ENCODE data around the gene HSPA8.

HSPA8 gene

DNA sequence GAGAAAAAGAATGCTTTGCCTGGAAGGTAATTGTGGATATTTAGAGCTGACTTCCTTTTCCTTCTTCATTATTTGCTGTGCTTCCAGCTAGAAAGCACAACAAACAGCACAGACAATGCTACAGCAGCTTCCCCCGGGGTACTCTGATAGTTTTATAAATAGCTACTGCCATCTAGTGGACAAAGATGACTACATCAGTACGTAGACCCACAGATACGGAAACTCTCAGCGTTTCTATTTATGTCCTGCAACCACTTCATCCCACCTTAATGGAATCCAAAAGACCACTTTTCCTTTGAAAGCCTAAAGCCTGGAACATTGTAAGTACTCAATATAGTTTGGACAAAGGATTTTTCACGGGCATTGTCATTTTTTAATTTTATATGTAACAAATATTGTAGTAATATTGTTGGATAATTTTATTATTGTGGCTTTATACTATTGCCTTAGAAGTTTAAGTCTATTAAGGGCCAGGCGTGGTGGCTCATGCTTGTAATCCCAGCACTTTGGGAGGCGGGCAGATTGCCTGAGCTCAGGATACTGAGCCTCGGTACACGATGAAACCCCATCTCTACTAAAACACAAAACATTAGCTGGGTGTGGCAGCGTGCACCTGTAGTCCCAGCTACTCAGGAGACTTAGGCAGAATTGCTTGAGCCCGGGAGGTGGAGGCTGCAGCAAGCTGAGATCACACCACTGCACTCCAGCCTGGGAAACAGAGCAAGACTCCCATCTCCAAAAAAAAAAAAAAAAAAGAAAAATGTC lies 7.5 kb downstream of the HSPA8 start:
- peaks cover 13% of the 10 kb centered on the region for H3K4me1 ChIP-seq (ENCODE audit: control insufficient read depth, insufficient read depth, low read length)
- no peaks in the 10 kb centered on the region for H3K27me3 ChIP-seq (ENCODE audit: control insufficient read depth, insufficient read depth, low read length)
- no peak overlapping the region for H3K4me3 ChIP-seq (ENCODE audit: low read length)
- H3K27ac ChIP-seq (ENCODE audit: low read depth, low read length) = no peak overlapping the region
- peaks cover 42% of the 10 kb centered on the region for H3K36me3 ChIP-seq (ENCODE audit: control insufficient read depth, insufficient read depth, low read length)
- no peak overlapping the region for H3K9ac ChIP-seq (ENCODE audit: low read length)

GRCh38 chr11:123052901-123053721 lies 8.8 kb downstream of the HSPA8 start:
- Histone ChIP-seq H3K27ac (ENCODE audit: low read depth, low read length) (no peak overlapping the region), H3K9ac (ENCODE audit: low read length) (no peak overlapping the region), H3K36me3 (ENCODE audit: control insufficient read depth, insufficient read depth, low read length) (peaks cover 30% of the 10 kb centered on the region)

GRCh38 chr11:123051634-123052033 lies 10.3 kb downstream of the HSPA8 start:
- Histone ChIP-seq H3K36me3 (ENCODE audit: control insufficient read depth, insufficient read depth, low read length) (peaks cover 17% of the 10 kb centered on the region), H3K4me1 (ENCODE audit: control insufficient read depth, insufficient read depth, low read length) (no peaks in the 10 kb centered on the region), H3K9ac (ENCODE audit: low read length) (no peak overlapping the region), H3K27ac (ENCODE audit: low read depth, low read length) (no peak overlapping the region), H3K27me3 (ENCODE audit: control insufficient read depth, insufficient read depth, low read length) (no peaks in the 10 kb centered on the region), H3K4me3 (ENCODE audit: low read length) (no peak overlapping the region)

More at GRCh38 chr11:123052901-123053721, 8.8 kb downstream of the HSPA8 start:
- H3K4me1 ChIP-seq (ENCODE audit: control insufficient read depth, insufficient read depth, low read length) = peaks cover 7% of the 10 kb centered on the region
- H3K27me3 ChIP-seq (ENCODE audit: control insufficient read depth, insufficient read depth, low read length) = no peaks in the 10 kb centered on the region
- no peak overlapping the region for H3K4me3 ChIP-seq (ENCODE audit: low read length)

GRCh38 chr11:123051146-123051545 lies 10.8 kb downstream of the HSPA8 start:
- Histone ChIP-seq H3K4me1 (ENCODE audit: control insufficient read depth, insufficient read depth, low read length) (no peaks in the 10 kb centered on the region), H3K27me3 (ENCODE audit: control insufficient read depth, insufficient read depth, low read length) (no peaks in the 10 kb centered on the region), H3K9ac (ENCODE audit: low read length) (no peak overlapping the region), H3K4me3 (ENCODE audit: low read length) (no peak overlapping the region), H3K27ac (ENCODE audit: low read depth, low read length) (no peak overlapping the region), H3K36me3 (ENCODE audit: control insufficient read depth, insufficient read depth, low read length) (peaks cover 12% of the 10 kb centered on the region)

GRCh38 chr11:123047947-123048293 lies 14.0 kb downstream of the HSPA8 start:
- H3K4me1 ChIP-seq (ENCODE audit: control insufficient read depth, insufficient read depth, low read length) = no peaks in the 10 kb centered on the region
- no peaks in the 10 kb centered on the region for H3K27me3 ChIP-seq (ENCODE audit: control insufficient read depth, insufficient read depth, low read length)
- H3K9ac ChIP-seq (ENCODE audit: low read length) = no peak overlapping the region
- no peak overlapping the region for H3K4me3 ChIP-seq (ENCODE audit: low read length)
- no peaks in the 10 kb centered on the region for H3K36me3 ChIP-seq (ENCODE audit: control insufficient read depth, insufficient read depth, low read length)
- H3K27ac ChIP-seq (ENCODE audit: low read depth, low read length) = no peak overlapping the region

DNA sequence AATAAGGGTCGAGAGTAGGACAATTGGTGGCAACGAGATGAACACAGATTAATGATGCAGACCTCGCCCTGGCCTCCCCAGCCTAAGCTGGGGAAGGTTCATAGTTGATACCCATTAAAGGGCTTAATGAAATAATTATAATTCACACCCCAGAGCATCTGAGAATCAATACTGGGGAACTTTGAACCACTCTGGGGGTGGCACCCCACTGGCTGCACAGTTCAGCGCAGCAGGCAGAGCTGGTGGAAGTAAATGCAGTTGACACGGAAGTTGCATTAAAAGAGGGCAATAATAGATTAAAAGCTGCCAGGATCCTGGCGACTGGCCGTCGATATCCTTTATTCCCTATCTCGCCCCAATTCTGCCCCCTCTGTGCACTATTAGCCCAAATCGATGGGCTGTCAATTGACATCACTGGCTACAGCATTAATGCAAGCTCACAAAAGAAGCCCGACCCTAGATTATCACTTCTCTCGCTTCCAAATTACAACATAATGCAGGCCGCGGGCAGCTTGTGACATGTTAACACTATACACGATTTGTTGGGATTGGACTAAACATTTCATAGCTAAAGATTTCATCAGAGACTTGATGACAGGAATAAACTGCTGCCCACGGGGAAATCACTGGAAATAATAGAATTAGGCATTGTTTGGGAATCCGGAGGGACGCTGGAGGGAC lies 14.5 kb downstream of the HSPA8 start:
- H3K9ac ChIP-seq (ENCODE audit: low read length) = no peak overlapping the region
- H3K4me1 ChIP-seq (ENCODE audit: control insufficient read depth, insufficient read depth, low read length) = no peaks in the 10 kb centered on the region
- no peaks in the 10 kb centered on the region for H3K36me3 ChIP-seq (ENCODE audit: control insufficient read depth, insufficient read depth, low read length)
- H3K27ac ChIP-seq (ENCODE audit: low read depth, low read length) = no peak overlapping the region
- no peaks in the 10 kb centered on the region for H3K27me3 ChIP-seq (ENCODE audit: control insufficient read depth, insufficient read depth, low read length)
- no peak overlapping the region for H3K4me3 ChIP-seq (ENCODE audit: low read length)

DNA sequence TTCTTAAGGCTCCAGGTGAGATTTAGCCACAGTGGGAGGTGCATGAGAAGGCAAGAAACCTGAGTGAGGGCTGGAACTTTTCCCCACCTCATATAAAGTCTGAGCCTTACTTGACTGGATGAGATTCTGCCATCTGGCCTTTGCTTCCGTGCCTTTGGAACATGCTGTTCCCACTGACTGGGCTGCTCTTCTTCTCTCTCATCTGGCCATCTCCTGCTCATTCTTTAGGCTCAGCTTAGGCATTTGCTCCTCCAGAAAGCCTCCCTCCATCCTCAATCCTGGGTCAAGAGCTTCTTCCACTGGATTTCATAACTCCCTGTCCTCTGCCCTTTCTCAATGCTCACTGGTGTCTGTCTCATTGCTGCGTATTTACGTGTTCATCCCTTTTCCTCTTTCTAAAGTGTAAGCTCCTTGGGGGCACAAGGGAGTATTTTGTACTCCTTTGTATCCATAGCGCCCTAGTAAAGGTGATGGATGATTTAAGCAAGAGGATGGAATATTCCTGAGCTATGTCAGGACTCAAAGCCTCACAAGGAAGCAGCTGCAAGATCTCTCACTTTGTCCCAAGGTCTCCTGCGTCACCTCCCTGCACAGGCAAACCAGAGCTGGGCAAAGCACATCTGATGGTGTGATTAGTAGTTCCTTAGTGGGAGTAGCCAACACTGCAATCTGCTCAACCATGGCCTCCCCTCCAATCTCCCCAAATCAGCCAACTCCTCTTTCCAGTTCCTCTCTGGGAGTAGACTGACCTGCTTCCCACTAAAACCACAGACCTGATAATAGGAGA lies 15.3 kb downstream of the HSPA8 start:
- Histone ChIP-seq H3K36me3 (ENCODE audit: control insufficient read depth, insufficient read depth, low read length) (no peaks in the 10 kb centered on the region), H3K27ac (ENCODE audit: low read depth, low read length) (no peak overlapping the region)

GRCh38 chr11:123045101-123045500 lies 16.8 kb downstream of the HSPA8 start:
- H3K4me1 ChIP-seq (ENCODE audit: control insufficient read depth, insufficient read depth, low read length) = no peaks in the 10 kb centered on the region
- H3K36me3 ChIP-seq (ENCODE audit: control insufficient read depth, insufficient read depth, low read length) = no peaks in the 10 kb centered on the region
- H3K4me3 ChIP-seq (ENCODE audit: low read length) = no peak overlapping the region
- no peak overlapping the region for H3K9ac ChIP-seq (ENCODE audit: low read length)
- H3K27me3 ChIP-seq (ENCODE audit: control insufficient read depth, insufficient read depth, low read length) = no peaks in the 10 kb centered on the region
- H3K27ac ChIP-seq (ENCODE audit: low read depth, low read length) = no peak overlapping the region

More for the DNA sequence above, 15.3 kb downstream of the HSPA8 start:
- Histone ChIP-seq H3K4me3 (ENCODE audit: low read length) (no peak overlapping the region), H3K27me3 (ENCODE audit: control insufficient read depth, insufficient read depth, low read length) (no peaks in the 10 kb centered on the region), H3K4me1 (ENCODE audit: control insufficient read depth, insufficient read depth, low read length) (no peaks in the 10 kb centered on the region), H3K9ac (ENCODE audit: low read length) (no peak overlapping the region)

GRCh38 chr11:123041185-123041584 lies 20.8 kb downstream of the HSPA8 start:
- no peak overlapping the region for H3K4me3 ChIP-seq (ENCODE audit: low read length)
- no peaks in the 10 kb centered on the region for H3K36me3 ChIP-seq (ENCODE audit: control insufficient read depth, insufficient read depth, low read length)
- no peak overlapping the region for H3K27ac ChIP-seq (ENCODE audit: low read depth, low read length)
- no peaks in the 10 kb centered on the region for H3K4me1 ChIP-seq (ENCODE audit: control insufficient read depth, insufficient read depth, low read length)
- no peaks in the 10 kb centered on the region for H3K27me3 ChIP-seq (ENCODE audit: control insufficient read depth, insufficient read depth, low read length)
- no peak overlapping the region for H3K9ac ChIP-seq (ENCODE audit: low read length)

- Histone ChIP-seq H3K4me1 (ENCODE audit: control insufficient read depth, insufficient read depth, low read length) (no peaks in the 10 kb centered on the region), H3K27ac (ENCODE audit: low read depth, low read length) (no peak overlapping the region), H3K4me3 (ENCODE audit: low read length) (no peak overlapping the region), H3K9ac (ENCODE audit: low read length) (no peak overlapping the region), H3K27me3 (ENCODE audit: control insufficient read depth, insufficient read depth, low read length) (no peaks in the 10 kb centered on the region), H3K36me3 (ENCODE audit: control insufficient read depth, insufficient read depth, low read length) (no peaks in the 10 kb centered on the region)
Measured at GRCh38 chr11:123040111-123040432, 21.9 kb downstream of the HSPA8 start.

- H3K27ac ChIP-seq (ENCODE audit: low read depth, low read length) = no peak overlapping the region
- no peak overlapping the region for H3K9ac ChIP-seq (ENCODE audit: low read length)
- H3K36me3 ChIP-seq (ENCODE audit: control insufficient read depth, insufficient read depth, low read length) = no peaks in the 10 kb centered on the region
- H3K27me3 ChIP-seq (ENCODE audit: control insufficient read depth, insufficient read depth, low read length) = no peaks in the 10 kb centered on the region
- no peaks in the 10 kb centered on the region for H3K4me1 ChIP-seq (ENCODE audit: control insufficient read depth, insufficient read depth, low read length)
- no peak overlapping the region for H3K4me3 ChIP-seq (ENCODE audit: low read length)
Measured at GRCh38 chr11:123035831-123036230, 26.1 kb downstream of the HSPA8 start.

GRCh38 chr11:123034597-123034996 lies 27.3 kb downstream of the HSPA8 start:
- no peak overlapping the region for H3K9ac ChIP-seq (ENCODE audit: low read length)
- H3K4me1 ChIP-seq (ENCODE audit: control insufficient read depth, insufficient read depth, low read length) = no peaks in the 10 kb centered on the region
- H3K27ac ChIP-seq (ENCODE audit: low read depth, low read length) = no peak overlapping the region
- no peak overlapping the region for H3K4me3 ChIP-seq (ENCODE audit: low read length)
- no peaks in the 10 kb centered on the region for H3K36me3 ChIP-seq (ENCODE audit: control insufficient read depth, insufficient read depth, low read length)
- no peaks in the 10 kb centered on the region for H3K27me3 ChIP-seq (ENCODE audit: control insufficient read depth, insufficient read depth, low read length)
